Body of pancreas (tissue), 4 donors: ENCODE results near the gene SLC13A3.

Experiments
- CTCF ChIP-seq, 7 experiments: fragments of 450-650 bp in 4 of 7; fragments of 200-600 bp in 3 of 7; sonication (generic) in 3 of 7; IDR thresholded peaks; one replicate each; pipeline ENCODE4 v1.5.1; 2016 to 2019; ENCODE audit warnings: antibody characterized with exemption in 7 of 7
- POLR2A ChIP-seq, 3 donors: fragments of 450-650 bp; IDR thresholded peaks; one replicate each; pipeline ENCODE4 v1.6.1; 2016; ENCODE audit warnings: antibody characterized with exemption in 3 of 3, mild to moderate bottlenecking in 2 of 3

GRCh38 chr20:46698788-46699187, 47.5 kb upstream of the SLC13A3 start:
- TF ChIP-seq CTCF (IDR thresholded peaks at IDR 0.05) (no peak), POLR2A (IDR thresholded peaks at IDR 0.05) (no peak)
